LNCaP clone FGC (cell line): ENCODE measurements around the gene KRT33B.
A peak's percentile ranks its signal among the peaks of the same experiment; 100 is the strongest.

Source experiments
- DNase-seq: peaks from one replicate; pipeline ENCODE4 v3.0.0-alpha.2; 2011; ENCODE audit warnings: low read depth
- H3K4me3 ChIP-seq: 2 replicates; pipeline ENCODE4 v1.5.1; 2011; ENCODE audit warnings: mild to moderate bottlenecking, low read depth, low read length, control low read depth
- TF ChIP-seq, protein P1 (sequence below): IDR thresholded peaks from 2 replicates; pipeline ENCODE4 v1.5.1; 2012; ENCODE audit warnings: mild to moderate bottlenecking; ENCODE audit not compliant: control insufficient read depth, insufficient read depth; ENCODE audit errors: extremely low read depth

Gene KRT33B

GRCh38 chr17:41369713-41370112, at the start of gene KRT33B:
KRT33B (minus strand) TSS chr17:41369813; CDS start chr17:41369750, 63 bp downstream.
- no peak within 1 kb of the TSS for H3K4me3 ChIP-seq
- TF ChIP-seq, protein P1, sequence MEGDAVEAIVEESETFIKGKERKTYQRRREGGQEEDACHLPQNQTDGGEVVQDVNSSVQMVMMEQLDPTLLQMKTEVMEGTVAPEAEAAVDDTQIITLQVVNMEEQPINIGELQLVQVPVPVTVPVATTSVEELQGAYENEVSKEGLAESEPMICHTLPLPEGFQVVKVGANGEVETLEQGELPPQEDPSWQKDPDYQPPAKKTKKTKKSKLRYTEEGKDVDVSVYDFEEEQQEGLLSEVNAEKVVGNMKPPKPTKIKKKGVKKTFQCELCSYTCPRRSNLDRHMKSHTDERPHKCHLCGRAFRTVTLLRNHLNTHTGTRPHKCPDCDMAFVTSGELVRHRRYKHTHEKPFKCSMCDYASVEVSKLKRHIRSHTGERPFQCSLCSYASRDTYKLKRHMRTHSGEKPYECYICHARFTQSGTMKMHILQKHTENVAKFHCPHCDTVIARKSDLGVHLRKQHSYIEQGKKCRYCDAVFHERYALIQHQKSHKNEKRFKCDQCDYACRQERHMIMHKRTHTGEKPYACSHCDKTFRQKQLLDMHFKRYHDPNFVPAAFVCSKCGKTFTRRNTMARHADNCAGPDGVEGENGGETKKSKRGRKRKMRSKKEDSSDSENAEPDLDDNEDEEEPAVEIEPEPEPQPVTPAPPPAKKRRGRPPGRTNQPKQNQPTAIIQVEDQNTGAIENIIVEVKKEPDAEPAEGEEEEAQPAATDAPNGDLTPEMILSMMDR = no peak
- DNase-seq = no peak

DNA sequence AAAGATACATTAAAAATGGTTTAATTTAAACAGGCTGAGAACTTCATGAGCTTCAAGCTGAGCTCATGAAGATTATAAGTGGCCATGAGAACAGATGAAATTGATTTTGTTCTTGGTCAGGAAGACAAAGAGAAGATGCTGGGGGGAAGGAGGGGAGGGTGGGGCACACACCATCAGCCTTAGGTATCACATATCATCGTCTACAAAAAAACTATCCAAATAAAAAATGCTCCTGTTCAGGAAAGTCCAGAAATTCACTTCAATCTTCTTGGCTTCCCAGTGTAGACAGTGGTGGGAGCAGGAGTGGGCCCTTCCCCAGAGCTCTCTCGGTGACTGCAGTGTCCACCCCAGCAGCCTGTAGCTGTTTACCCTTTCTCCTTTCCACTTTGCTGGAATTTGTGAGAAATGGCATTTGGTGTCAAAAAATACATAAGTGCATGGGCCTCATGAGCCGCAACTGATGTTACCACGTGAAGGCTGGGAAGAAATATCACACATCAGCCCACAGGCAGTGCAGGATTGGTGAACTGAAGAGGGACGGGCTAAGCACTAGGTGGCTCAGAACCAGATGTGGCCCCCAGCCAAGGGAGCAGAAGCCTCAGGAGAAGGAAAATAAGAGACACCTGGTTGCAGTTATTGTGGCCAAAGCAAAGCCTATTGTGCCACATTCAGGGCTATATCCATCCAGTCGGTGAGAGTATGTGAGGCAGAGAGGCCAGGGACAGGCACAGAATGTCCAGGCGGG, 48.7 kb upstream of the KRT33B start:
- DNase-seq = no peak
- H3K4me3 ChIP-seq = no peak overlapping the region
- TF ChIP-seq, protein P1 = no peak

DNA sequence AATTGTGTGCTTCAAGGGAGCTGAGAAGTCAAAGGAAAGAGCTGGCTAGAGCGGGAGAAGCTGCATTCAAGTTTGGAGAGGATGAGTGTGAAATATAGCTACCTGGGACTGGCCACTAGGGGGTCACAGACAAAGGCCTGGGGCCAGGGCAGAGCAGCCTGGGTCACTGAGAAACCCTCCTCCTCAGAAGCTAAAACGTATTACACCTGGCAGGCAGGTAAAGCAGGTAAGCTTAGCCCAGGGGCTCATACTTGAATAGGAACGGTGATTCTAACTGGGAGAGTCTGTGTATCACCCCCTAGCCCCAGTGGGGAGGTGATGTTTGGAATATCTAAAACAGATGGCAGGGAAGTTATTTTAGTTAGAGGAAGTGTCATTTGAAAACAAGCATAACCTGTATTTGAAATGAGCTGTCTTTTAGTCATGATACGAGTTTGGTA, 48.0 kb upstream of the KRT33B start:
- no peak overlapping the region for H3K4me3 ChIP-seq
- TF ChIP-seq, protein P1 = peak; percentile 60
- DNase-seq = peak; percentile 15

- TF ChIP-seq, protein P1 = no peak
- H3K4me3 ChIP-seq = no peak overlapping the region
- no peak for DNase-seq
Observed at GRCh38 chr17:41417127-41417526, 47.5 kb upstream of the KRT33B start.

DNA sequence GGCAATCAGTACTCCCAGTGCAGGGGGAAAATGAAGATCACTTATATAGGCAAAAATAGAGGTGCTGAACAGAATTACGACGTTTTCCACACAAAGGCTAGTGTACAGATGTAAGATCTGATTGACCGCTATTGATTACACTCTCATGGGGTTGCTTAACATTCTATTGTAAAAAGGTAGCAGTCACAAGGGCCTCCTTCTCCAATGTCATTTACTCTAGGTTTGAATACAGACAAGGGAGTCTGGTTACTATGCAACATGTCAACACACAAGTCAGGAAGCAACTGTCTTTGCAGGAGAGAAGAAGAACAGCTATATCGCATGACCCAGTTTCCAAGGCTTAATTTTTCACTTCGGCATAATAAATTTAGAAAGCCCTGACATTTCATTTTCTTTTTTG, 46.9 kb upstream of the KRT33B start:
- TF ChIP-seq, protein P1 = no peak
- DNase-seq = no peak
- H3K4me3 ChIP-seq = no peak overlapping the region

DNA sequence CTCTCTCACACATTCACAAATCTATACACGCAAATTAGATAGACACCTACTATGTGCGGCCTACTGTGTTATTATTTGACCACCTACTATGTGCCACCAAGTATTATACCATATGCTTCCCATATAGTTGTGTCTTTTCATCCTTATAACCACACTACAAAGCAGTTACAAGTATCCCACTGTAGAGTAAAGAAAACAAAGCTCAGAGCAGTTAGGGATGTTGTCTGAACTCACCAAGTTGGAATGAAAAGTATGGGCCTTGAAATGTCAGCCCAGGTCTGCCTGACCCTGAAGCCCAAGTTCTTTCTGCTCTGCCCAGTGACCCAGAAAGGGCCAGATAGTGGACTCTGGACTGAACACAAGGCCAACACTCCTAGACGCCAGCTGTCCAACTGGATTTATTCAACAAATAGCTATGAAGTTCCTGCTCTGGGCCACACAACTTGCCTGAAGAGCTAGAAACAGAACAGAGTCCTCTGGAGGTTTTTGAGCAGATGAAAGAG, 46.3 kb upstream of the KRT33B start:
- TF ChIP-seq, protein P1 = no peak
- H3K4me3 ChIP-seq = no peak overlapping the region
- no peak for DNase-seq
